Measurements from ENCODE around the gene STK32B. TPM values are rescaled to one million over a fixed set of nuclear protein-coding genes. Genes with fewer than 3 reads are reported as not detected.

The STK32B gene
- total and polyA plus RNA-seq, 2 of the 8 experiments (the other 6 are each of a cell fraction or from before 2014, with no cell fraction given) = 2.3 to 2.5 TPM

DNA sequence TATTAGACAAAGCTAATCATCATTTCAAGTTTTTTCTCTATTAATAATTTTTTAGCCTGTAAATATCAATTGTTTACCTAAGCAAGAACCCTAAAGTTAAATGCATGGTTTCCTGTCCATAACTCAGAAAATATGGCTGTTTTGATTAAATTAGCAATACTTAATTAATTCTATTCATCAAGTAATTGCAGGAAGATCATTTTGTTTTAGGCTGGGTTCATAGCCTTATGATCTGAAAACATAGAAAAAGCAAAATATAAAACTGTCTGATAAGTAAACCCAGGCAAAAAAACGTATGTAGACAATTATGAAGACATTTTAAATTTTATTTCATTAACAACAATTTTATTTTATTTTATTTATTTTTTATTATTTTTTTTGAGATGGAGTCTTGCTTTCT is 438.0 kb downstream of the STK32B start:
- FAIRE-seq = no peak
- Histone ChIP-seq H3K4ac (replicated peaks; ENCODE audit: insufficient read length, low read depth, low read length) (no peak overlapping the region), H3K14ac (ENCODE audit: insufficient read length) (no peak overlapping the region), H3K9me3 (ENCODE audit: insufficient read depth in 2 of 2, low read depth in 1 of 2, low read length in 1 of 2) (peaks cover 5 to 13% of the 10 kb centered on the region in 2 experiments; a peak in 3 of 4 replicates), H3K23me2 (ENCODE audit: low read depth, low read length) (no peaks in the 10 kb centered on the region), H3K4me2 (ENCODE audit: insufficient read depth in 1 of 2, low read depth in 2 of 2, low read length in 2 of 2) (no peak overlapping the region), H3K27me3 (replicated peaks in 1 of 4; ENCODE audit: control insufficient read depth in 3 of 4, extremely low read depth in 1 of 4, insufficient read depth in 3 of 4, low read length in 3 of 4) (no peaks in the 10 kb centered on the region), H3K36me3 (ENCODE audit: control insufficient read depth in 2 of 4, insufficient read depth in 4 of 4, low read length in 3 of 4) (no peaks in the 10 kb centered on the region), H2BK5ac (ENCODE audit: low read depth, low read length) (no peak overlapping the region), H2BK20ac (ENCODE audit: low read length) (no peak overlapping the region), H3K23ac (ENCODE audit: insufficient read length) (no peak overlapping the region), H2AFZ (ENCODE audit: low read length) (no peak overlapping the region), H4K91ac (replicated peaks; ENCODE audit: insufficient read length, low read length) (no peak overlapping the region), H3K27ac (ENCODE audit: low read depth, low read length) (no peak overlapping the region), H4K5ac (ENCODE audit: insufficient read length, low read depth, low read length) (no peak overlapping the region), H2AK5ac (ENCODE audit: low read depth, low read length) (no peak overlapping the region), H3K4me3 (ENCODE audit: extremely low read depth in 1 of 4, insufficient read depth in 2 of 4, low read depth in 3 of 4, low read length in 4 of 4) (no peak overlapping the region), H3K56ac (replicated peaks; ENCODE audit: insufficient read length, low read depth, low read length) (no peak overlapping the region), H2BK15ac (ENCODE audit: low read length) (no peak overlapping the region), H3K79me2 (ENCODE audit: control insufficient read depth in 1 of 2, insufficient read depth in 2 of 2, low read length in 2 of 2) (no peaks in the 10 kb centered on the region), H4K8ac (ENCODE audit: extremely low read depth, insufficient read depth, low read length) (no peak overlapping the region), H2BK120ac (replicated peaks; ENCODE audit: low read depth, low read length) (no peak overlapping the region), H3K79me1 (ENCODE audit: low read depth, low read length) (no peaks in the 10 kb centered on the region), H4K20me1 (replicated peaks in 1 of 2; ENCODE audit: control insufficient read depth in 1 of 2, insufficient read depth in 2 of 2, low read length in 2 of 2) (no peaks in the 10 kb centered on the region), H3K4me1 (replicated peaks in 1 of 4; ENCODE audit: control insufficient read depth in 3 of 4, insufficient read depth in 4 of 4, low read length in 3 of 4) (no peaks in the 10 kb centered on the region), H3K9ac (replicated peaks in 1 of 4; ENCODE audit: extremely low read depth in 1 of 4, low read depth in 3 of 4, low read length in 3 of 4) (no peak overlapping the region), H2BK12ac (ENCODE audit: low read depth, low read length) (no peak overlapping the region), H3K18ac (ENCODE audit: extremely low read depth, low read length) (no peak overlapping the region)
- 76% methylated on average over 1 of the region's 1 CpG; no CpG with 5 or more reads in 1 of the 2 experiments for WGBS, 2 experiments (ENCODE audit: extremely low coverage in 1 of 2, insufficient coverage in 1 of 2, insufficient read length in 1 of 2, insufficient replicate concordance in 2 of 2, low coverage in 1 of 2, low lambda C conversion rate in 2 of 2, missing lambda C conversion rate in 1 of 2)
- DNase-seq (ENCODE audit: low read depth in 1 of 2, low spot score in 2 of 2) = no peak
- CTCF ChIA-PET (ENCODE audit: partially characterized antibody) = no interaction called here
- POLR2A ChIA-PET (ENCODE audit: partially characterized antibody) = no interaction called here
- TF ChIP-seq, protein P1, sequence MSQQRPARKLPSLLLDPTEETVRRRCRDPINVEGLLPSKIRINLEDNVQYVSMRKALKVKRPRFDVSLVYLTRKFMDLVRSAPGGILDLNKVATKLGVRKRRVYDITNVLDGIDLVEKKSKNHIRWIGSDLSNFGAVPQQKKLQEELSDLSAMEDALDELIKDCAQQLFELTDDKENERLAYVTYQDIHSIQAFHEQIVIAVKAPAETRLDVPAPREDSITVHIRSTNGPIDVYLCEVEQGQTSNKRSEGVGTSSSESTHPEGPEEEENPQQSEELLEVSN (IDR thresholded peaks at IDR 0.05) = no peak

Data from H1 (cell line).